K562 (cell line): Measurements from ENCODE around the gene IBA57. TPM values are rescaled to one million over a fixed set of nuclear protein-coding genes. Genes with fewer than 3 reads are reported as not detected.
A peak's percentile ranks its signal among the peaks of the same experiment; 100 is the strongest.

ENCODE experiments used
- CREBBP ChIP-seq: IDR thresholded peaks from one replicate; pipeline ENCODE4 v1.6.1; 2012; ENCODE audit warnings: low read depth, mild to moderate bottlenecking, control low read depth, inconsistent platforms, low read length
- CTBP1 ChIP-seq: fragments of 450-650 bp; IDR thresholded peaks from 2 replicates; pipeline ENCODE4 v1.6.1; 2016; ENCODE audit warnings: borderline replicate concordance
- NCOA6 ChIP-seq: fragments of 450-650 bp; IDR thresholded peaks from 2 replicates; pipeline ENCODE4 v1.6.1; 2017; ENCODE audit warnings: mild to moderate bottlenecking
- NFRKB ChIP-seq: fragments of 450-650 bp; IDR thresholded peaks from 2 replicates; pipeline ENCODE4 v1.6.1; 2016; ENCODE audit warnings: low read depth
- POU5F1 ChIP-seq: fragments of 150-350 bp; IDR thresholded peaks from 2 replicates; pipeline ENCODE4 v1.6.1; 2014; ENCODE audit warnings: borderline replicate concordance, low read length, low read depth, mild to moderate bottlenecking; ENCODE audit not compliant: partially characterized antibody
- PRMT5 ChIP-seq: sonication (generic); formaldehyde crosslinking; IDR thresholded peaks from 2 replicates; pipeline ENCODE4 v1.5.0; 2020; ENCODE audit warnings: missing genetic modification reagents
- RBM22 ChIP-seq: fragments of 200-400 bp; formaldehyde crosslinking; IDR thresholded peaks from 2 replicates; pipeline ENCODE4 v1.6.1; 2018; ENCODE audit warnings: low read length, low read depth; ENCODE audit not compliant: poor library complexity, severe bottlenecking
- SFPQ ChIP-seq: fragments of 200-400 bp; formaldehyde crosslinking; IDR thresholded peaks from 2 replicates; pipeline ENCODE4 v1.6.1; 2017; ENCODE audit warnings: mild to moderate bottlenecking, low read depth, low read length, moderate library complexity
- SLC30A9 ChIP-seq: fragments of 250-450 bp; sonication (Bioruptor Pico); IDR thresholded peaks from 2 replicates; pipeline ENCODE4 v1.8.0; 2022; ENCODE audit warnings: mild to moderate bottlenecking, moderate library complexity
- SRSF7 ChIP-seq: fragments of 200-400 bp; formaldehyde crosslinking; optimal IDR thresholded peaks from 2 replicates; pipeline ENCODE3; 2017; ENCODE audit warnings: mild to moderate bottlenecking, low read depth, low read length
- STAT5B ChIP-seq: fragments of 250-450 bp; sonication (Bioruptor Pico); IDR thresholded peaks from 2 replicates; pipeline ENCODE4 v1.8.0; 2021; ENCODE audit warnings: mild to moderate bottlenecking, inconsistent platforms
- TAF9B ChIP-seq: fragments of 450-650 bp; IDR thresholded peaks from 2 replicates; pipeline ENCODE4 v1.6.1; 2018; ENCODE audit warnings: mild to moderate bottlenecking; ENCODE audit not compliant: partially characterized antibody
- USF1 ChIP-seq: sonication (generic); formaldehyde crosslinking; IDR thresholded peaks from 2 replicates; pipeline ENCODE4 v1.9.0; 2022; ENCODE audit warnings: mild to moderate bottlenecking, missing genetic modification reagents
- ZNF134 ChIP-seq: fragments of 250-450 bp; sonication (Bioruptor Pico); conservative IDR thresholded peaks from 2 replicates; pipeline ENCODE4 v1.4.0; 2020
- ZNF584 ChIP-seq: fragments of 200-800 bp; sonication (Bioruptor generic); IDR thresholded peaks from 2 replicates; pipeline ENCODE4 v1.6.1; 2016; ENCODE audit warnings: low read depth, mild to moderate bottlenecking, missing genetic modification characterization, missing compliant biosample characterization
- polyA plus RNA-seq, 8 experiments: library from polyadenylated mRNA; depleted of rRNA in 4 of 8; stranded (reverse) in 5 of 8; unstranded in 3 of 8; fragments of >200 nt; fragmentation: Nextera tagmentation in 2 of 8; fragmentation: Illumina TruSeq in 1 of 8; extraction: Ambion mirVana in 2 of 8; extraction: Trizol in 1 of 8; gene quantifications; 2 replicates each; pipeline versions ENCODE4 v1.2.1 to v1.2.3, GENCODE V29; 2011 to 2014; ENCODE audit warnings: inconsistent platforms in 1 of 8, missing spikeins in 1 of 8
- total RNA-seq, 7 experiments: library from RNA; depleted of rRNA in 6 of 7; stranded (reverse); fragments of >200 nt in 6 of 7; fragmentation: Illumina TruSeq in 2 of 7; extraction: Trizol in 2 of 7; gene quantifications; 2 replicates each; pipeline versions ENCODE4 v1.2.1 to v1.2.3, GENCODE V29; 2011 to 2021; ENCODE audit warnings: low replicate concordance in 1 of 7
- TF ChIP-seq, protein P1 (sequence below): fragments of 150-350 bp; IDR thresholded peaks from 2 replicates; pipeline ENCODE4 v1.6.1; 2014; ENCODE audit warnings: low read depth, mild to moderate bottlenecking, low read length, borderline replicate concordance

IBA57 gene
- total and polyA plus RNA-seq, 9 of the 15 experiments (the other 6 are each of a cell fraction or from before 2014, with no cell fraction given): 0.77 to 15.5 (median 2.7) TPM

GRCh38 chr1:228165372-228166169, at the start of gene IBA57 (continued):
- TF ChIP-seq SLC30A9 (CRISPR knock-in tag): 0 out of 2 replicates have a peak, but pooled peaks have one; percentile 65
- TF ChIP-seq PRMT5 (CRISPR knock-in tag): no peak
- no peak for TF ChIP-seq TAF9B
- peak; percentile 98 for TF ChIP-seq CTBP1
- TF ChIP-seq SRSF7: no peak
- TF ChIP-seq SFPQ: no peak
- TF ChIP-seq, protein P1, sequence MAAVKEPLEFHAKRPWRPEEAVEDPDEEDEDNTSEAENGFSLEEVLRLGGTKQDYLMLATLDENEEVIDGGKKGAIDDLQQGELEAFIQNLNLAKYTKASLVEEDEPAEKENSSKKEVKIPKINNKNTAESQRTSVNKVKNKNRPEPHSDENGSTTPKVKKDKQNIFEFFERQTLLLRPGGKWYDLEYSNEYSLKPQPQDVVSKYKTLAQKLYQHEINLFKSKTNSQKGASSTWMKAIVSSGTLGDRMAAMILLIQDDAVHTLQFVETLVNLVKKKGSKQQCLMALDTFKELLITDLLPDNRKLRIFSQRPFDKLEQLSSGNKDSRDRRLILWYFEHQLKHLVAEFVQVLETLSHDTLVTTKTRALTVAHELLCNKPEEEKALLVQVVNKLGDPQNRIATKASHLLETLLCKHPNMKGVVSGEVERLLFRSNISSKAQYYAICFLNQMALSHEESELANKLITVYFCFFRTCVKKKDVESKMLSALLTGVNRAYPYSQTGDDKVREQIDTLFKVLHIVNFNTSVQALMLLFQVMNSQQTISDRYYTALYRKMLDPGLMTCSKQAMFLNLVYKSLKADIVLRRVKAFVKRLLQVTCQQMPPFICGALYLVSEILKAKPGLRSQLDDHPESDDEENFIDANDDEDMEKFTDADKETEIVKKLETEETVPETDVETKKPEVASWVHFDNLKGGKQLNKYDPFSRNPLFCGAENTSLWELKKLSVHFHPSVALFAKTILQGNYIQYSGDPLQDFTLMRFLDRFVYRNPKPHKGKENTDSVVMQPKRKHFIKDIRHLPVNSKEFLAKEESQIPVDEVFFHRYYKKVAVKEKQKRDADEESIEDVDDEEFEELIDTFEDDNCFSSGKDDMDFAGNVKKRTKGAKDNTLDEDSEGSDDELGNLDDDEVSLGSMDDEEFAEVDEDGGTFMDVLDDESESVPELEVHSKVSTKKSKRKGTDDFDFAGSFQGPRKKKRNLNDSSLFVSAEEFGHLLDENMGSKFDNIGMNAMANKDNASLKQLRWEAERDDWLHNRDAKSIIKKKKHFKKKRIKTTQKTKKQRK: no peak
- no peak for TF ChIP-seq CREBBP
- no peak for TF ChIP-seq NFRKB
- peak; percentile 93 for TF ChIP-seq NCOA6
- TF ChIP-seq USF1 (CRISPR knock-in tag): peak; percentile 60
- TF ChIP-seq RBM22: peak; percentile 79
- no peak for TF ChIP-seq ZNF134
- TF ChIP-seq STAT5B (CRISPR knock-in tag): no peak
- TF ChIP-seq ZNF584: peak; percentile 85
- no peak for TF ChIP-seq POU5F1
